Testis (tissue), 3 donors: Measurements from ENCODE around the gene EIF5AL1. TPM values are rescaled to one million over a fixed set of nuclear protein-coding genes. Genes with fewer than 3 reads are reported as not detected.

Source experiments
- DNase-seq: peaks from one replicate; pipeline ENCODE4 v3.0.0-alpha.2; 2019
- H3K27ac ChIP-seq, 2 donors: fragments of 200-600 bp; sonication (generic); one replicate each; pipeline ENCODE4 v1.5.1; 2019
- H3K27me3 ChIP-seq: fragments of 200-600 bp; sonication (generic); one replicate; pipeline ENCODE4 v1.5.1; 2019
- H3K36me3 ChIP-seq: fragments of 200-600 bp; sonication (generic); one replicate; pipeline ENCODE4 v1.5.1; 2017; ENCODE audit warnings: low read depth; ENCODE audit errors: missing control alignments
- H3K4me1 ChIP-seq: fragments of 200-600 bp; sonication (generic); one replicate; pipeline ENCODE4 v1.5.1; 2019
- H3K4me3 ChIP-seq, 2 donors: fragments of 200-600 bp; sonication (generic); one replicate each; pipeline ENCODE4 v1.5.1; 2017 to 2019
- H3K9me3 ChIP-seq: fragments of 200-600 bp; sonication (generic); one replicate; pipeline ENCODE4 v1.5.1; 2017
- CTCF ChIP-seq, 3 experiments: fragments of 450-650 bp in 2 of 3; fragments of 200-600 bp in 1 of 3; sonication (generic) in 1 of 3; IDR thresholded peaks; one replicate each; pipeline ENCODE4 v1.5.1; 2016 to 2019; ENCODE audit warnings: antibody characterized with exemption in 3 of 3, mild to moderate bottlenecking in 2 of 3, moderate library complexity in 1 of 3
- POLR2A ChIP-seq: fragments of 450-650 bp; IDR thresholded peaks from one replicate; pipeline ENCODE4 v1.6.1; 2017; ENCODE audit warnings: antibody characterized with exemption, mild to moderate bottlenecking, moderate library complexity
- WGBS, 2 donors: methylation state at CpG; one replicate each; pipeline ENCODE4 v1.1.5; 2018; 5-methylcytosine and 5-hydroxymethylcytosine counted together
- intact Hi-C: fragments of 100-400 bp; cut with DNase I; formaldehyde crosslinking; loops from one replicate; pipeline ENCODE4 v1.15.1; 2023; ENCODE audit warnings: low total_unique reads
- polyA plus RNA-seq: library from polyadenylated mRNA; stranded (reverse); fragments of 350-450 nt; fragmentation: Illumina TruSeq; extraction: RNeasy Lipid Tissue Mini Kit (QIAGEN cat#74804); gene quantifications from one replicate; pipeline ENCODE4 v1.2.3, GENCODE V29; 2014; ENCODE audit warnings: low read depth, low replicate concordance; ENCODE audit not compliant: insufficient read depth
- total RNA-seq, 2 donors: library from RNA; depleted of rRNA; stranded (reverse); fragments of >200 nt; gene quantifications; one replicate each; pipeline ENCODE4 v1.2.3, GENCODE V29; 2016

The EIF5AL1 gene
- total and polyA plus RNA-seq, 3 donors from 2014 or later, result 5.7 to 24.4 (median 6.8) TPM

GRCh38 chr10:79484476-79484875 lies 27.9 kb upstream of the EIF5AL1 start:
- DNase-seq, result no peak
- WGBS, 2 donors, result 79 to 84% methylated on average over 6 of the region's 6 CpGs
- no peaks in the 10 kb centered on the region for H3K9me3 ChIP-seq
- no peak for TF ChIP-seq CTCF (IDR thresholded peaks at IDR 0.05)
- no peak for TF ChIP-seq POLR2A
- peaks cover 6% of the 10 kb centered on the region for H3K4me1 ChIP-seq
- H3K4me3 ChIP-seq, result no peak overlapping the region
- no peaks in the 10 kb centered on the region for H3K27me3 ChIP-seq
- H3K36me3 ChIP-seq, result no peaks in the 10 kb centered on the region
- no peak overlapping the region for H3K27ac ChIP-seq
- intact Hi-C loops, result no loop called here

- 67 to 71% methylated on average over 7 to 10 of the region's 10 CpGs for WGBS, 2 donors
- peak overlapping the region in 1 of 2 donors; percentile 37 for H3K27ac ChIP-seq
- peak; percentile 73 for DNase-seq
- H3K4me3 ChIP-seq, result no peak overlapping the region
- H3K9me3 ChIP-seq, result no peaks in the 10 kb centered on the region
- H3K36me3 ChIP-seq, result no peaks in the 10 kb centered on the region
- intact Hi-C loops, result no loop called here
- H3K4me1 ChIP-seq, result peaks cover 11% of the 10 kb centered on the region
- peak; percentile 51 to 68 (median 66) for TF ChIP-seq CTCF (IDR thresholded peaks at IDR 0.05)
- TF ChIP-seq POLR2A, result no peak
- no peaks in the 10 kb centered on the region for H3K27me3 ChIP-seq
Measured at GRCh38 chr10:79487296-79488194, 24.8 kb upstream of the EIF5AL1 start.

- no peak for TF ChIP-seq POLR2A
- no peak for TF ChIP-seq CTCF (IDR thresholded peaks at IDR 0.05)
- peak; percentile 70 for DNase-seq
- Histone ChIP-seq H3K27ac (peak overlapping the region in 1 of 2 donors; percentile 37), H3K36me3 (no peaks in the 10 kb centered on the region), H3K4me1 (peaks cover 11% of the 10 kb centered on the region), H3K9me3 (no peaks in the 10 kb centered on the region), H3K4me3 (no peak overlapping the region), H3K27me3 (no peaks in the 10 kb centered on the region)
- intact Hi-C loops, result no loop called here
- WGBS, 2 donors, result 66 to 75% methylated on average over 5 of the region's 5 CpGs
Measured at GRCh38 chr10:79488336-79488735, 24.0 kb upstream of the EIF5AL1 start.

GRCh38 chr10:79488870-79489269 lies 23.5 kb upstream of the EIF5AL1 start:
- no peak overlapping the region for H3K27ac ChIP-seq
- no peaks in the 10 kb centered on the region for H3K27me3 ChIP-seq
- no peaks in the 10 kb centered on the region for H3K9me3 ChIP-seq
- DNase-seq, result no peak
- H3K4me1 ChIP-seq, result peaks cover 9% of the 10 kb centered on the region
- no peak for TF ChIP-seq POLR2A
- TF ChIP-seq CTCF (IDR thresholded peaks at IDR 0.05), result no peak
- intact Hi-C loops, result no loop called here
- H3K4me3 ChIP-seq, result no peak overlapping the region
- no peaks in the 10 kb centered on the region for H3K36me3 ChIP-seq
- 87 to 96% methylated on average over 3 of the region's 3 CpGs for WGBS, 2 donors
